ENCODE results near the gene HSPA6.
"Not testable (repeated sequence)": the region's sequence is repeated elsewhere in the genome, so short reads cannot be mapped to it uniquely, and the experiment has no call there.

The HSPA6 gene

GRCh38 chr1:161537068-161537669 is 12.8 kb downstream of the HSPA6 start:
- not testable (repeated sequence) for FAIRE-seq

GRCh38 chr1:161538925-161539479 is 14.7 kb downstream of the HSPA6 start:
- not testable (repeated sequence) for FAIRE-seq

- FAIRE-seq = not testable (repeated sequence)
Measured at GRCh38 chr1:161539731-161540569, 15.6 kb downstream of the HSPA6 start.

GRCh38 chr1:161540570-161540960 is 16.2 kb downstream of the HSPA6 start:
- not testable (repeated sequence) for FAIRE-seq

- not testable (repeated sequence) for FAIRE-seq
Measured at GRCh38 chr1:161542091-161542559, 17.8 kb downstream of the HSPA6 start.

- not testable (repeated sequence) for FAIRE-seq
Measured at GRCh38 chr1:161543125-161543524, 18.8 kb downstream of the HSPA6 start.

- FAIRE-seq = not testable (repeated sequence)
Measured at GRCh38 chr1:161545005-161545731, 20.8 kb downstream of the HSPA6 start.

- FAIRE-seq = not testable (repeated sequence)
Measured at GRCh38 chr1:161547995-161548741, 23.8 kb downstream of the HSPA6 start.

GRCh38 chr1:161548749-161549406 is 24.5 kb downstream of the HSPA6 start:
- FAIRE-seq = not testable (repeated sequence)

- no peak for FAIRE-seq
Measured at GRCh38 chr1:161549652-161550051, 25.3 kb downstream of the HSPA6 start, which contains the start of gene FCGR3A. Gene FCGR3A (minus strand): TSS chr1:161549818. CDS start chr1:161549736, 82 bp downstream.

- FAIRE-seq = not testable (repeated sequence)
Measured at GRCh38 chr1:161550942-161551341, 26.6 kb downstream of the HSPA6 start.

GRCh38 chr1:161553631-161554030 is 29.3 kb downstream of the HSPA6 start:
- not testable (repeated sequence) for FAIRE-seq

GRCh38 chr1:161554340-161554739 is 30.0 kb downstream of the HSPA6 start:
- FAIRE-seq = not testable (repeated sequence)

- FAIRE-seq = not testable (repeated sequence)
Measured at GRCh38 chr1:161554815-161555417, 30.6 kb downstream of the HSPA6 start.

GRCh38 chr1:161556143-161556542 is 31.8 kb downstream of the HSPA6 start:
- FAIRE-seq = not testable (repeated sequence)

- not testable (repeated sequence) for FAIRE-seq
Measured at GRCh38 chr1:161556990-161557389, 32.6 kb downstream of the HSPA6 start.

- not testable (repeated sequence) for FAIRE-seq
Measured at GRCh38 chr1:161557506-161558450, 33.4 kb downstream of the HSPA6 start.

- FAIRE-seq = not testable (repeated sequence)
Measured at GRCh38 chr1:161560960-161561715, 36.8 kb downstream of the HSPA6 start.

- FAIRE-seq = not testable (repeated sequence)
Measured at GRCh38 chr1:161562441-161562840, 38.1 kb downstream of the HSPA6 start.
